T-helper 2 cell treated with Interferon-gamma antibody and Interleukin-4, amounts not matched to agents 5 μg/mL and 100 μg/mL, for 36 hours (primary cell): ENCODE measurements around the gene ALK.

Experiments
- DNase-seq: peaks from one replicate; pipeline ENCODE4 v3.0.0; 2021; ENCODE audit warnings: low spot score
- H3K27ac Mint-ChIP-seq: one replicate; pipeline ENCODE4 v1.8.0; 2021; ENCODE audit warnings: mild to moderate bottlenecking, mixed read lengths
- H3K27me3 Mint-ChIP-seq: one replicate; pipeline ENCODE4 v1.8.0; 2021; ENCODE audit warnings: low read depth, mixed read lengths
- H3K36me3 Mint-ChIP-seq: one replicate; pipeline ENCODE4 v1.8.0; 2021; ENCODE audit warnings: low read depth, mixed read lengths
- H3K4me1 Mint-ChIP-seq: one replicate; pipeline ENCODE4 v1.8.0; 2021; ENCODE audit warnings: low read depth, mixed read lengths
- H3K4me3 Mint-ChIP-seq: one replicate; pipeline ENCODE4 v1.8.0; 2022; ENCODE audit warnings: mild to moderate bottlenecking, moderate library complexity, mixed read lengths
- H3K9me3 Mint-ChIP-seq: one replicate; pipeline ENCODE4 v1.8.0; 2021; ENCODE audit warnings: mixed read lengths

Gene ALK

GRCh38 chr2:29162204-29162928 is 759.0 kb downstream of the ALK start:
- Mint-ChIP-seq H3K9me3 (no peaks in the 10 kb centered on the region), H3K4me1 (no peaks in the 10 kb centered on the region), H3K27ac (no peak overlapping the region), H3K36me3 (peaks cover 37% of the 10 kb centered on the region), H3K4me3 (no peak overlapping the region), H3K27me3 (no peaks in the 10 kb centered on the region)
- no peak for DNase-seq

GRCh38 chr2:29160184-29160583 is 761.2 kb downstream of the ALK start:
- H3K36me3 Mint-ChIP-seq = peaks cover 45% of the 10 kb centered on the region

GRCh38 chr2:29159125-29159524 is 762.3 kb downstream of the ALK start:
- H3K4me3 Mint-ChIP-seq = no peak overlapping the region
- no peaks in the 10 kb centered on the region for H3K4me1 Mint-ChIP-seq
- DNase-seq = no peak
- no peak overlapping the region for H3K27ac Mint-ChIP-seq
- H3K27me3 Mint-ChIP-seq = no peaks in the 10 kb centered on the region
- H3K9me3 Mint-ChIP-seq = no peaks in the 10 kb centered on the region
- H3K36me3 Mint-ChIP-seq = peaks cover 55% of the 10 kb centered on the region

More at GRCh38 chr2:29160184-29160583, 761.2 kb downstream of the ALK start:
- no peak overlapping the region for H3K4me3 Mint-ChIP-seq
- H3K9me3 Mint-ChIP-seq = no peaks in the 10 kb centered on the region
- no peaks in the 10 kb centered on the region for H3K4me1 Mint-ChIP-seq
- no peak for DNase-seq
- no peaks in the 10 kb centered on the region for H3K27me3 Mint-ChIP-seq
- H3K27ac Mint-ChIP-seq = no peak overlapping the region

DNA sequence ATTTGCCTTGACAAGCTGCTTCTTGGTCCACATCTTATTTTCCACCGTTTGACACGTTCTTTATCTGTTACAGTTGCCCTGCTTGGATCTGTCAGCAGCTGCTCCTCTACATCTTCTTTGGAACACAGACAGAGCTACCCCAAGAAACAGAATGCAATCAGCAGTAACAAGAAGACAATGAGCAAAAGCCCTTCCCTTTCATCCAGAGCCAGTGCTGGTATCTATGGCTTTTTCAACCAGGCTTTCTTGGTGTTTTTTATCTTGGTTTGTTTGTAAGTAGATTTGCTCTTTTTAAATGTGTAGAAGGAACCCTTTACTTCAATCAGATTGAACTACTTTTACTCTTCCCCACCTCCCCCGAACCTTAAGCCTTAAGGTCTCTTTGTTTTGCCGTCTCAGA is 764.3 kb downstream of the ALK start:
- Mint-ChIP-seq H3K27ac (no peak overlapping the region), H3K4me3 (no peak overlapping the region), H3K4me1 (no peaks in the 10 kb centered on the region), H3K27me3 (no peaks in the 10 kb centered on the region), H3K36me3 (peaks cover 62% of the 10 kb centered on the region), H3K9me3 (no peaks in the 10 kb centered on the region)
- DNase-seq = no peak

DNA sequence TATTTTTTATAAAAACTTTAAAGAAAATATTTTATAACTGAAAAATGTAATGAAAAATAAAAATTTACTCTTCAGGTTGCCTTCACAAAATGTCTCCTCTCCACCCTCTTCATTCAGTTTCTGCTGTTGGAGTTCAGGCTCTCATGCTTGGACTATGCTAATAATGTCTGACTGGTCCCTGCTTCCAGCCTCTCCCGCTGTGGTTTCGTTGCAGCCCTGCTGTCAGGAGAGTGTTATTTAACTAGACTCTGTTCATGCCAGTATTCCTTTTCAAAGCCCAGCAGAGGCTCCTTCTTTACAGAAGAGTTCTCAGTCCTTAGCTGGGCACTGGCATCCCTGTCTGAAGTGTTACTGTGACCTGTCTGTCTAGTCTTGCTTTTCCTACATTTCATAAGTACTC is 765.8 kb downstream of the ALK start:
- H3K4me3 Mint-ChIP-seq = no peak overlapping the region
- no peak for DNase-seq
- peaks cover 61% of the 10 kb centered on the region for H3K36me3 Mint-ChIP-seq
- H3K4me1 Mint-ChIP-seq = no peaks in the 10 kb centered on the region
- H3K27me3 Mint-ChIP-seq = no peaks in the 10 kb centered on the region
- no peak overlapping the region for H3K27ac Mint-ChIP-seq
- no peaks in the 10 kb centered on the region for H3K9me3 Mint-ChIP-seq

DNA sequence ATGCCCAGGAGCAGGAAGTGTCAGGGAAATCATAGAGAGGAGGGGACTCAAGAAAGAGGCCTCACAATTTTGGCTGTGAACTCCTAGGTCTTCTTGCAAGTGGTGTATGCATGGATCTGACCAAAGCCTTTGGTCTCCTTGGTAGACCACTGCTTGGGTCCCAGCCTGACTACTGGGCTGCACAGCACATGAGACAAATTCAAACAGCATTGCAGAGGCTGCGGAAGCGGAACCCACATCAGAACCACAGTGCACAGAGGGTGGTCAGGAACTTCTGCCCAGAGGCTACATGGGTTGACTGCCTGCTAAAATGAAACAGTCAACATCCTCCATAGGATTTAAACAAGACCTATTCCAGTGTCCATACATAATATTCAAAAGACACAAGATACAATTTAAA is 766.8 kb downstream of the ALK start:
- Mint-ChIP-seq H3K27me3 (no peaks in the 10 kb centered on the region), H3K27ac (peak overlapping the region; percentile 46), H3K4me1 (peaks cover 2% of the 10 kb centered on the region), H3K9me3 (no peaks in the 10 kb centered on the region), H3K36me3 (peaks cover 59% of the 10 kb centered on the region), H3K4me3 (no peak overlapping the region)
- DNase-seq = no peak

DNA sequence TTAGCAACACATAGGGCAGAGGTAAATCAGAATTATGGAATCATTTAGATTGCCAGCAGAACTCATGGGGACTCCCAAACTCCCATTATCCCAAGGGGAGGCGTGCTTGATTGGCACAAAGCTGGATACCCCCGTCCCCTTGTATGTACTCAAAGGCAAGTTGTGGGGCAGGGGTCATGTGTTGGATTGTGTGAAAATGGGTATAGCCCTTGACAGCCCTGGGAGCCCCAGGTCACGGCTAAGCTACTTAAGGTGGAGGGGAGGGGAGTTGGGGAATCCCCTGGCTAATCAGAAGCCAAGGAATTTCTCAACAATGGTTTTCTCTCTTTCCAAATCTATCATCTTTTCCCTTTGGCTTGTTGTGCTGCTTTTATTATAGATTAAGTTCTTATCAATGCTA is 773.4 kb downstream of the ALK start:
- Mint-ChIP-seq H3K9me3 (no peaks in the 10 kb centered on the region), H3K4me3 (no peak overlapping the region), H3K4me1 (peaks cover 2% of the 10 kb centered on the region), H3K27me3 (no peaks in the 10 kb centered on the region), H3K27ac (no peak overlapping the region), H3K36me3 (peaks cover 43% of the 10 kb centered on the region)
- DNase-seq = no peak

- peaks cover 40% of the 10 kb centered on the region for H3K36me3 Mint-ChIP-seq
- H3K4me1 Mint-ChIP-seq = peaks cover 7% of the 10 kb centered on the region
- H3K9me3 Mint-ChIP-seq = no peaks in the 10 kb centered on the region
- no peaks in the 10 kb centered on the region for H3K27me3 Mint-ChIP-seq
- H3K4me3 Mint-ChIP-seq = no peak overlapping the region
- H3K27ac Mint-ChIP-seq = no peak overlapping the region
- no peak for DNase-seq
Measured at GRCh38 chr2:29146197-29146596, 775.2 kb downstream of the ALK start.

DNA sequence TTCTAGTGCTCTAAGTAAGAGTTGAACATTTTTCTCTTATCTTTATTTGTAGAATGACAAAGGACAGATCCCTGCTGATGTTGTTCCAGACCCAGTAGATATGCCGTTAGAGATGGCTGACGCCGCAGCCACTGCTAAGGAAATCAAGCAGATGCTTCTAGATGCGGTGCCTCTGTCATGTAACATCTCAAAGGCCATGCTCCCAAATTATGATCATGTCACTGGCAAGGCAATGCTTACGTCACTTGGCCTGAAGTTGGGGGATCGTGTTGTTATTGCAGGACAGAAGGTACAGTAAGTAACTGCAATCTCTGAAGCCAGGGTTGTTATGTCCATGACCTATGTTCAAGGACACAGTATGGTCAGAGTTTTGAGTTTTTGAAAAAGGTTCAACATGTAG is 777.7 kb downstream of the ALK start:
- Mint-ChIP-seq H3K36me3 (peaks cover 55% of the 10 kb centered on the region), H3K27me3 (no peaks in the 10 kb centered on the region), H3K27ac (no peak overlapping the region), H3K4me1 (peaks cover 18% of the 10 kb centered on the region), H3K4me3 (no peak overlapping the region), H3K9me3 (peaks cover 13% of the 10 kb centered on the region)
- DNase-seq = no peak
